ENCODE results near the gene KIF23.

KIF23 gene

DNA sequence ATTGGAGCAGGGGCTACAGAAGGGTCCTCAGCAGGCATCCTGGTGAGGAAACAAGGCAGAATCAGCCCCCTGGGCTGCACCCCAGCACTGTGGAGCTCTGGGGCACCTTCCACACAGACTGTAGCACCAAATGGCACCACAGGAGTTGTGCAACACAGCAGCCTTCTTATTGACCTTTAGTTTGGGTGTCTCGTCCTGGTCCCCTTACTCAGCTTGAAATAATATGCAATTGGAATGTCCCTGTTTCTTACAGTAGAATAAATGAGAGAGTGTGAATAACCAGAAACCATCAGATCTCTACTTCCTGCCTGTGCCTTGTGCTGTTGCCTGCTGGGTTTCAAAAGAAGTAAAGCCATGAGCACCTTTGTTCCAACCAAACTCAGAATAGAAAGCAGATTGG lies 82.9 kb downstream of the KIF23 start:
- DNase-seq (ENCODE audit: extremely low read depth, low read depth): no peak
- TF ChIP-seq, protein P1, sequence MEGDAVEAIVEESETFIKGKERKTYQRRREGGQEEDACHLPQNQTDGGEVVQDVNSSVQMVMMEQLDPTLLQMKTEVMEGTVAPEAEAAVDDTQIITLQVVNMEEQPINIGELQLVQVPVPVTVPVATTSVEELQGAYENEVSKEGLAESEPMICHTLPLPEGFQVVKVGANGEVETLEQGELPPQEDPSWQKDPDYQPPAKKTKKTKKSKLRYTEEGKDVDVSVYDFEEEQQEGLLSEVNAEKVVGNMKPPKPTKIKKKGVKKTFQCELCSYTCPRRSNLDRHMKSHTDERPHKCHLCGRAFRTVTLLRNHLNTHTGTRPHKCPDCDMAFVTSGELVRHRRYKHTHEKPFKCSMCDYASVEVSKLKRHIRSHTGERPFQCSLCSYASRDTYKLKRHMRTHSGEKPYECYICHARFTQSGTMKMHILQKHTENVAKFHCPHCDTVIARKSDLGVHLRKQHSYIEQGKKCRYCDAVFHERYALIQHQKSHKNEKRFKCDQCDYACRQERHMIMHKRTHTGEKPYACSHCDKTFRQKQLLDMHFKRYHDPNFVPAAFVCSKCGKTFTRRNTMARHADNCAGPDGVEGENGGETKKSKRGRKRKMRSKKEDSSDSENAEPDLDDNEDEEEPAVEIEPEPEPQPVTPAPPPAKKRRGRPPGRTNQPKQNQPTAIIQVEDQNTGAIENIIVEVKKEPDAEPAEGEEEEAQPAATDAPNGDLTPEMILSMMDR (IDR thresholded peaks at IDR 0.05; ENCODE audit: low read depth, low read length): no peak

GRCh38 chr15:69497667-69498066 lies 83.5 kb downstream of the KIF23 start:
- TF ChIP-seq, protein P1 (IDR thresholded peaks at IDR 0.05; ENCODE audit: low read depth, low read length): no peak
- no peak for DNase-seq (ENCODE audit: extremely low read depth, low read depth)

All from AG09319 (cell line).